T-helper 1 cell treated with Interleukin-12 subunit alpha and Interleukin-12 subunit beta and Interleukin-4 antibody, amounts not matched to agents 30 μg/mL and 1 μg/mL, for 36 hours (primary cell): ENCODE data around the gene ARIH2.

Source experiments
- H3K27ac Mint-ChIP-seq: one replicate; pipeline ENCODE4 v1.8.0; 2021; ENCODE audit warnings: mild to moderate bottlenecking, mixed read lengths
- H3K27me3 Mint-ChIP-seq: one replicate; pipeline ENCODE4 v1.8.0; 2021; ENCODE audit warnings: low read depth, mixed read lengths
- H3K36me3 Mint-ChIP-seq: one replicate; pipeline ENCODE4 v1.8.0; 2021; ENCODE audit warnings: low read depth, mixed read lengths
- H3K4me1 Mint-ChIP-seq: one replicate; pipeline ENCODE4 v1.8.0; 2021; ENCODE audit warnings: low read depth, mixed read lengths
- H3K4me3 Mint-ChIP-seq: one replicate; pipeline ENCODE4 v1.8.0; 2021; ENCODE audit warnings: mild to moderate bottlenecking, moderate library complexity, mixed read lengths
- H3K9me3 Mint-ChIP-seq: one replicate; pipeline ENCODE4 v1.8.0; 2021; ENCODE audit warnings: mixed read lengths

The ARIH2 gene

GRCh38 chr3:49032646-49033304 is 114.1 kb downstream of the ARIH2 start:
- Mint-ChIP-seq H3K27ac (no peak overlapping the region), H3K4me1 (peaks cover 17% of the 10 kb centered on the region), H3K36me3 (peaks cover 41% of the 10 kb centered on the region), H3K9me3 (no peaks in the 10 kb centered on the region), H3K27me3 (no peaks in the 10 kb centered on the region), H3K4me3 (no peak overlapping the region)

- H3K9me3 Mint-ChIP-seq: no peaks in the 10 kb centered on the region
- no peak overlapping the region for H3K27ac Mint-ChIP-seq
- H3K4me3 Mint-ChIP-seq: no peak overlapping the region
- H3K4me1 Mint-ChIP-seq: peaks cover under 1% of the 10 kb centered on the region
- peaks cover 34% of the 10 kb centered on the region for H3K36me3 Mint-ChIP-seq
- no peaks in the 10 kb centered on the region for H3K27me3 Mint-ChIP-seq
These were observed 116.0 kb downstream of the ARIH2 start for GRCh38 chr3:49034650-49035049.

- Mint-ChIP-seq H3K4me3 (no peak overlapping the region), H3K27ac (no peak overlapping the region), H3K4me1 (no peaks in the 10 kb centered on the region), H3K27me3 (no peaks in the 10 kb centered on the region), H3K9me3 (no peaks in the 10 kb centered on the region), H3K36me3 (peaks cover 34% of the 10 kb centered on the region)
These were observed 116.6 kb downstream of the ARIH2 start for GRCh38 chr3:49035281-49035680.
